PC-3 (cell line): ENCODE results near the gene P2RX5.

ENCODE experiments used
- CTCF ChIP-seq: fragments of 300-600 bp; sonication (generic); conservative IDR thresholded peaks from 2 replicates; pipeline ENCODE4 v1.5.1; 2017; ENCODE audit warnings: antibody characterized with exemption, low read depth, mild to moderate bottlenecking, low read length
- EZH2 ChIP-seq: fragments of 300-600 bp; sonication (generic); IDR thresholded peaks from one replicate; pipeline ENCODE4 v1.6.1; 2017; ENCODE audit warnings: antibody characterized with exemption, mild to moderate bottlenecking, low read length; ENCODE audit not compliant: unreplicated experiment
- EZH2phosphoT487 ChIP-seq: fragments of 300-600 bp; sonication (generic); IDR thresholded peaks from 2 replicates; pipeline ENCODE4 v1.6.1; 2018; ENCODE audit warnings: mild to moderate bottlenecking, antibody characterized with exemption, low read length, borderline replicate concordance

DNA sequence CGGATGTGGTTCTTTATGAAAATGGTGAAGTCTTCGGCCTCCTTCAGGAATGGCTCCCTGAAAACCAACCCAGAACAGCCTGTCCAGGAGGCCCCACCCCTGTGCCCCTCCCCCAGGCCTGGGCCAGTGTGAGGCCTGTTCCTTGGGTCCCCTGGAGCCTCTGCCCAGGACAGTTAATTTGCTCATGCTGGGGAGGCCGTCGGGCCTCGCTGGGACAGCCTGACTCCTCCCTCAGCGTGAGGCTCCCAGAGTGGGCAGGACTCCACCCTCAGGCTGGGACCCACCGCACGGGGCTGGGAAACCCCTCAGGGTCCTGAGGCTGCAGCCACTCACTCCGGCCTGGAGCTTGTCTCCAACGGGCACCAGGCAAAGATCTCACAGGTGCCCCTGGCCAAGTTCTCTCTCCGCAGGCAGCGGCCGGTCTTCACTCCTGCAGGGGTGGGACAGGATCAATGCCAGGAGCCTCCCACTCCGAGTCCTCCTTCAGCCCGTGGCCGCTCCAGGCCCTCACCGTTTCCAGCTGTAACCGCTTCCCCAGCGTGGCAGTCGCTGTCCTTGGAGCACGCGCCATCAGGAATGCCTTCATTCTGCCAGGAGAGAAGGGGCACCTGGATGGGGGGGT is 5.8 kb downstream of the P2RX5 start:
- TF ChIP-seq CTCF (no peak), EZH2 (no peak), EZH2phosphoT487 (no peak)
